Measurements from ENCODE around the gene FREM2. TPM values are rescaled to one million over a fixed set of nuclear protein-coding genes. Genes with fewer than 3 reads are reported as not detected.

Gene FREM2
- total RNA-seq, 1 experiment from 2014 or later: not detected

DNA sequence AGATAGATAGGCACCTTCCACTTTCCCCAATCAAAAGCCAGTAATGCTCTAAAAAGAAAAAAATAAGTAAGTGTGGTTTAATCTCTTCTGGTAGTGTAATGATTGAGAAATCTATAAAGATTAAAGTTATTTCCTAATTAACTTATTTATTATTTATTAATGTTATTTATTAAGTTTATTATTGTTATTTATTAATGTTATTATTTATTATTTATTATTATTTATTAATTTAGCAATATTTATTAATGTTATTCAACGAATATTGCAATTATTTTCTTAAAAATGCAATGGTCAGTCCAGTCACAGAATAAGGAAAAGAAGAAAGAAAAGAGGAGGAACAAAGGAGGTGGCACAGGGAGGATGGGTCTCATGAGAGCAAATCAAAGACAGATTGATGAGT lies 100.7 kb downstream of the FREM2 start:
- intact Hi-C loops (cut with micrococcal nuclease): no loop called here
- no peak overlapping the region for H3K27ac Mint-ChIP-seq (ENCODE audit: low read depth, unreplicated experiment)
- DNase-seq (ENCODE audit: unreplicated experiment): no peak
- H3K27me3 Mint-ChIP-seq (ENCODE audit: insufficient read depth, unreplicated experiment): peaks cover 37% of the 10 kb centered on the region
- POLR2A ChIA-PET: no interaction called here
- H3K4me1 Mint-ChIP-seq (ENCODE audit: insufficient read depth, unreplicated experiment): no peaks in the 10 kb centered on the region
- no TSS peak for BruUV-seq (replicated peaks)
- H3K9me3 Mint-ChIP-seq (ENCODE audit: unreplicated experiment): no peaks in the 10 kb centered on the region
- H3K4me3 Mint-ChIP-seq (ENCODE audit: unreplicated experiment): no peak overlapping the region
- no peaks in the 10 kb centered on the region for H3K36me3 Mint-ChIP-seq (ENCODE audit: insufficient read depth, unreplicated experiment)
- CTCF ChIA-PET: no interaction called here
- TF ChIP-seq CTCF (IDR thresholded peaks at IDR 0.05; ENCODE audit: unreplicated experiment): no peak

GRCh38 chr13:38796890-38797289 lies 110.0 kb downstream of the FREM2 start:
- no peaks in the 10 kb centered on the region for H3K9me3 Mint-ChIP-seq (ENCODE audit: unreplicated experiment)
- no peak overlapping the region for H3K4me3 Mint-ChIP-seq (ENCODE audit: unreplicated experiment)
- intact Hi-C loops (cut with micrococcal nuclease): no loop called here
- DNase-seq (ENCODE audit: unreplicated experiment): no peak
- H3K27me3 Mint-ChIP-seq (ENCODE audit: insufficient read depth, unreplicated experiment): peaks cover 22% of the 10 kb centered on the region
- no peaks in the 10 kb centered on the region for H3K4me1 Mint-ChIP-seq (ENCODE audit: insufficient read depth, unreplicated experiment)
- ChIA-PET CTCF (interaction anchor here (0.6 kb wide), 1 partner anchor 963 kb away, joined by 3 read pairs; no protein-coding TSS in a partner anchor), POLR2A (no interaction called here)
- no peak overlapping the region for H3K27ac Mint-ChIP-seq (ENCODE audit: low read depth, unreplicated experiment)
- no TSS peak for BruUV-seq (replicated peaks)
- no peak for TF ChIP-seq CTCF (IDR thresholded peaks at IDR 0.05; ENCODE audit: unreplicated experiment)
- no peaks in the 10 kb centered on the region for H3K36me3 Mint-ChIP-seq (ENCODE audit: insufficient read depth, unreplicated experiment)

GRCh38 chr13:38803531-38803930 lies 116.7 kb downstream of the FREM2 start:
- no peak for TF ChIP-seq CTCF (IDR thresholded peaks at IDR 0.05; ENCODE audit: unreplicated experiment)
- no peak overlapping the region for H3K4me3 Mint-ChIP-seq (ENCODE audit: unreplicated experiment)
- ChIA-PET CTCF (interaction anchor here (0.5 to 1.8 kb wide), 2 partner anchors 9 to 1944 kb away, joined by 4 to 5 read pairs; no protein-coding TSS in a partner anchor), POLR2A (no interaction called here)
- H3K27ac Mint-ChIP-seq (ENCODE audit: low read depth, unreplicated experiment): no peak overlapping the region
- intact Hi-C loops (cut with micrococcal nuclease): no loop called here
- H3K27me3 Mint-ChIP-seq (ENCODE audit: insufficient read depth, unreplicated experiment): no peaks in the 10 kb centered on the region
- no TSS peak for BruUV-seq (replicated peaks)
- no peak for DNase-seq (ENCODE audit: unreplicated experiment)
- H3K36me3 Mint-ChIP-seq (ENCODE audit: insufficient read depth, unreplicated experiment): no peaks in the 10 kb centered on the region
- no peaks in the 10 kb centered on the region for H3K9me3 Mint-ChIP-seq (ENCODE audit: unreplicated experiment)
- peaks cover 5% of the 10 kb centered on the region for H3K4me1 Mint-ChIP-seq (ENCODE audit: insufficient read depth, unreplicated experiment)

GRCh38 chr13:38804061-38804460 lies 117.2 kb downstream of the FREM2 start:
- intact Hi-C loops (cut with micrococcal nuclease): no loop called here
- ChIA-PET POLR2A (interaction anchor here (0.6 kb wide), 1 partner anchor 83 kb away, joined by 3 read pairs; no protein-coding TSS in a partner anchor), CTCF (interaction anchor here (1.8 kb wide), 1 partner anchor 10 kb away, joined by 5 read pairs; no protein-coding TSS in a partner anchor)
- H3K4me3 Mint-ChIP-seq (ENCODE audit: unreplicated experiment): no peak overlapping the region
- no peak for TF ChIP-seq CTCF (IDR thresholded peaks at IDR 0.05; ENCODE audit: unreplicated experiment)
- H3K27ac Mint-ChIP-seq (ENCODE audit: low read depth, unreplicated experiment): no peak overlapping the region
- DNase-seq (ENCODE audit: unreplicated experiment): no peak
- no peaks in the 10 kb centered on the region for H3K27me3 Mint-ChIP-seq (ENCODE audit: insufficient read depth, unreplicated experiment)
- peaks cover 5% of the 10 kb centered on the region for H3K4me1 Mint-ChIP-seq (ENCODE audit: insufficient read depth, unreplicated experiment)
- H3K9me3 Mint-ChIP-seq (ENCODE audit: unreplicated experiment): no peaks in the 10 kb centered on the region
- no peaks in the 10 kb centered on the region for H3K36me3 Mint-ChIP-seq (ENCODE audit: insufficient read depth, unreplicated experiment)
- BruUV-seq (replicated peaks): no TSS peak

Data from MCF 10A (cell line).